ENCODE results near the gene IGSF6.

- TF ChIP-seq CTCF (IDR thresholded peaks at IDR 0.05) = no peak
- TF ChIP-seq POLR2A (IDR thresholded peaks at IDR 0.05) = no peak
Observed at GRCh38 chr16:21608639-21609328, 43.6 kb downstream of the IGSF6 start.

All from vagina (tissue), 2 donors.